ENCODE results near the gene SPTBN2.
"Not testable (repeated sequence)": the region's sequence is repeated elsewhere in the genome, so short reads cannot be mapped to it uniquely, and the experiment has no call there.

Gene SPTBN2

DNA sequence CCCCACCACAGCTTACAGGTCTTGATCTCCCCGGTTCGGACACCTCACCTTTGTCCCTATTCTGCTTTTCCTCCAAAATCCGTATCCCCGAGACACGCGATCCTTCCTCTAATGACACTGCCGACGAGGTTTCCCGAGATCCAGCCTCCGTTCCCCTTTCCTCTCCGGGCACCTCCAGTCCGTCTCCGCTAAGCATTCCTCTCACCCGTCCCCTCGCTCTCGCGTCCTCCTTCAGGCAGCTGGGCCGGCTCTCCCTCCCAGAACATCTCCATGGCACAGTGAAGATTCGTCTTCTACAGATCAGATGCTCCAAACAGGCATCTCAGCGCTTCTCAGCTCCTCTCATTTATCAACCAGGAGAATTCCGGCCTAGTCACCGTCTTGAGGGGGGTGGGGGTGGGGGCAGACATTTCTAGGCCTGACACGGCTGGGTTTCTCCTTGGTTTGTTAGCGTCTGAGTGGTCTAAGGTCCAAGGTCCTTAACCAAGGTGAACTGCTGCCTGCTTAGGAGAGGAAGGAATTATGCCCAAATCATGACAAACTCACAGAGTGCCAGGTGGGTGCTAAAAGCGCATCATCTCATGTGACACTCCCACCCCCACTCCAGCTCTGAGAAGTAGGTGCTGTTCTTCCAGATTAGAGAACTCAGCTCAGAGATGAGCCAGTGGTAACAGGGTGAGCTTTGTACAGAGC lies at the start of gene SPTBN2:
Gene SPTBN2 (minus strand): TSS at position 524 of the 693 bp plus-strand sequence. CDS start 7,976 bp downstream, outside the sequence.
- no peak for DNase-seq

DNA sequence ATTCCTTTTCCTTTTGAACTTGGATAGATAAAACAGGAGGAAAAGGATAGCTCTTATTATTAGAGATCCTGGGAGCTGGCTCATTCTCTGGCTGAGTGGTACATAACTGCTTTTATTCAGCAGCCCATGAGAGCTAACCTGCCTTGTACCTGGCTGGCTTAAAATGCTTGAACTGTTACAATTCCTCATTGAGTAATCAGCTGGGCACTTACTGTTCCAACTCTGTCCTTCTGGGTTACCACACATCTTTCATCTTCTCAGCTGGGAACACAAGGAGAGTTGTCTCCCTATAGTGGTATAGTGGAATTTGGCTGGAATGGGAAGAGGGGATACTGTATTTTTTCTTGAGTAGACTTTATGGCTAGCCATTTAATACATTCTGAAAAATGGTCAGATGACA lies 39.8 kb upstream of the SPTBN2 start:
- DNase-seq = no peak

DNA sequence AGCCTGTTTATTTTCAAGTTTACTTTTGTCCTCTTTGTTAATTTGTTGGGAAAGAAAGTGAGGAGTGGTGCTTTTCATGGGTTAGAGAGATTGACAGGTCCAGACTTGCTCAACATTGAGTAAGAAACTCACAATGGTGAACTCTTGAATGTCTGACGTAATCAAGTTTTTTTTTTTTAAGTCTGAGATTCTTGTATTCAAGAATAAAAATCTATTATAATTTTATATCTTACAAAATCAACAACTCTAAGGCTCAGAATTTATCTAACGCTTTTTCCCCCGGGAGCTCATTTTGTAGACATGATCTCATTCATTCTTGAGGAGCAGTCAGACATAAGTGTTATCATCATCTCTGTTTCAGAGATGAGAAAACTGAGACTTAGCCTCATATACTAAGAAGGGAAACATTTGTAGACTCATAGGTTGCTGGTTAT lies 39.1 kb upstream of the SPTBN2 start:
- DNase-seq = peak in 1 of 2 donors; percentile 3

DNA sequence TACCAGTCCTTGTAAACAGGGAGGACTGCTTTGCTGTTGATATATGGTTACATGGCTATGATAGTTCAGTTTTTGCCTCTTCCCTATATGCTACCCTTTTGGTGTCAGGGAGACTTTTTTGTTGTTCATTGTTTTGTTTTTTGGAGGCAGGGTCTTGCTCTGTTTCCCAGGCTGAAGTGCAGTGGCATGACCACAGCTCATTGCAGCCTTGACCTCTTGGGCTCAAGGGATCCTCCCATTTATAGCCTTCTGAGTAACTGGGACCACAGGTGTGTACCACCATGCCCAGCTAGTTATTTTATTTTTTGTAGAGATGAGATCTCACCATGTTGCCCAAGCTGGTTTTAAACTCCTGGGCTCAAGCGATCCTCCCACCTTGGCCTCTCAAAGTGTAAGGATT lies 38.6 kb upstream of the SPTBN2 start:
- DNase-seq = no peak

DNA sequence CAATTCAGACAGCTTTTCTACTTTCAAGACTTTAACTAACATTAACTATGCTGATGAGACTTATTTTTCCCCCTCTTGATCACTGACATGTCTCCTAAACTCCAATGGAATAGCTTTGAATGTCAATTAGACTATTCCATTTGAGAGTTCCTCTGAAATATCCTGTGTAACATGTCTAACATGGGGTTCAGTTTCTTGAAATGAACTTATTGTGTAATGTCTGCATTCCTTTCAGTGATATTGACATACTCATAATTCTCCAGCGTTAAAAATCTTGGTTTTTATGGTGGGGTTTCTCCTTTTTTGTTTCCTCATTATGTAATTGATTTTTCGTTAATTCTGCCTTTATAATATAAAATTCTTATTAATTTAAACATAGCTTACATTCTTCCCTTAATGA lies 37.7 kb upstream of the SPTBN2 start:
- DNase-seq = no peak

DNA sequence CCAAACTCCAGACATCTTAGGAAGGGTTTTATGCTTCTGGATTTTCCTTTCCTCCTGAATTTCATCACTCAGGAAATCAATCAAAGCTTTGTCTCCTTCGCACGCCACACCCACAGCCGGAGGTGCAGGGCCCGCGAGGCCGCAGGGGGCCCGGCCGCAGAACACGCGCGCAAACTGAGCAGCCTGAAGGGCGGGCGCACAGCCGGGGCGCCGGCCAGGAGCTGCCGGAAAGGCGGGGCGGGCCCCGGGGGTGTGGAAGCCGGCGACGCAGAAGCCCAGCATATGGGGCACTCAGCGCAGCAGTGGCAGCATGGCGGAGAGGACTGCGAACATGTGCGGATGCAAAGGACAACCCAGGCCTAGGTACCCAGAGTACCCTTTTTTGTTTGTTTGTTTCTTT lies 33.1 kb upstream of the SPTBN2 start:
- DNase-seq = no peak

DNA sequence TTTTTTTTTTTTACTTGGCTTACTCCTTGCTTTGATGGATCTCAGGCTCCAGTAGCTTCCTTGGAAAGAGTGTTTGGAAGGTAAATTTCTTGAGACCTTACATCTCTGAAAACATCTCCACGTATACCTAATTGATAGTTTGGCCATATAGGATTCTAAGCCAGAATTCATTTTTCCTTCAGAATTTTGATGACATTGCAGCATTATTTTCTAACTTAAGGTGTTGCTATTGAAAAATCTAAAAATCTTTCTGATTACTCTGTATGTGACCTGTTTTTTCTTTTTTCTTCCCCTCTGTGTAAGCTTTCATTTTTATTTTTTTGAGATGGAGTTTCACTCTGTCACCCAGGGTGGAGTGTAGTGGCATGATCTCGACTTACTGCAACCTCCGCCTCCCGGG lies 23.1 kb upstream of the SPTBN2 start:
- DNase-seq = no peak

DNA sequence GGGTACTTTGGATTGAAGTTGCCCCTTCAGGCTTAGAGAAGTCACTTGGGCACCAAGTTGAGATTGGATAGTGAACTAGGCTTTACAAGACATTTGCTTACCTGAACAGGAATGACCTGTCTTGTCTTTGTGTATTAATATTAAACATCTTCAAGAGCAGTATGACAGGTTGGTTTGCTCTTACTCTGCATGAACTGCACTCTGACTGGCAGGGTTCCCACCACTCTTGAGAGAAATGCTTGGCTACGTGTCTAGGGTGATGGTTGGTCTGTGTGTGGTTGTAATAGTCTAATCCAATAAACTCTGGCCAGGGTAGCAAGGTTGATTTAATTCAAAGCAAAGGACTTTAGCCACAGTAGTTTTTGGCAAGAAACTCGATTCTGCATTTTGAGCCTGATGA lies 20.1 kb upstream of the SPTBN2 start:
- no peak for DNase-seq

DNA sequence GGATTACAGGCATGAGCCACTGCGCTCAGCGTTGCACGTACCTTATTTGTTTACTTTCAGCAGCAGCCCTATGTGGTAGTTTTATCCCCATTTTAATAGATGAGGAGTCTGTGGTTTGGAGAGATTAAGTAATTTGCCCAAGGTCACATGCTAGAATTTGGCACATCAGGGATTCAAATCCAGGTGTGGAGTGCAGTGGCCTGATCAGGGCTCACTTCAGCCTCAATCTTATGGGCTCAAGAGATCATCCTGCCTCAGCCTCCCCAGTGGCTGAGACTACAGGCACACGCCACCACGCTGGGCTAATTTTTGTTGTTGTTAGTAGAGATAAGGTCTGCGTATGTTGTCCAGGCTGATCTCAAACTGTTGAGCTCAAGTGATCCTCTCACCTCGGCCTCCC lies 18.5 kb upstream of the SPTBN2 start:
- no peak for DNase-seq

DNA sequence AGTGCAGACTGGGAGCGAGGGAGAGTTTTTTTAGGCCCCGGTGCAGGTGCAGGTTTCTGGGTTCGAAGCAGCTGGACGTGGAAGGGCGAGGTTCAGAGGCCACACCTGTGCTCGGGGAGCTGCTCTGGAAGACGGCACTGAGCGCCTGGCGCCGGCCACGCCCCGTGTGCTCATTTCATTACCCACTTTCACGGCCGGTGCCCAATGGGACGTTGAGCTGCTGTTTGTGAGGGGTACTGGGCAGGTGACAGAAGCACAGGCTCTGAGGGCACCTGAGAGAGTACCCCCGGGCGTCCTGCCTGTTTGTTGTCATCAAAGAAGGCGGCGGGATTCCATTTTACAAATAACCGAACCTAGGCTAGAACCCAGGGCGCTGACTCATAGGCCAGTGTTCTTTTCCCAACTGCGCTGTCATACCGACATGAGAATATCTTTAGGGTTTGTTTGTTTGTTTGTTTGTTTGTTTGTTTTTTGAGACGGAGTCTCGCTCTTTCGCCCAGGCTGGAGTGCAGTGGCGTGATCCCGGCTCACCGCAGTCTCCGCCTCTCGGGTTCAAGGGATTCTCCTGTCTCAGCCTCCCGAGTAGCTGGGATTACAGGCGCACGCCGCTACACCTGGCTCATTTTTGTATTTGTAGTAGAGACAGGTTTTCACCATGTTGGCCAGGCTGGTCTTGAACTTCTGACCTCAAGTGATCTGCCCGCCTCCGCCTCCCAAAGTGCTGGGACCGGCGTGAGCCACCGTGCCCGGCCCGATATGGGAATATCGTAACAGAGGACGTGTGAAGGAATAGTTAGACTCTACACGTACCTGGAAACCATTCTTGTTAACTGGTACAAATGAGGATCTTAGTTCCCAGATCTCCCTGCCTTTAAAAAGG lies 16.6 kb upstream of the SPTBN2 start:
- DNase-seq = no peak

DNA sequence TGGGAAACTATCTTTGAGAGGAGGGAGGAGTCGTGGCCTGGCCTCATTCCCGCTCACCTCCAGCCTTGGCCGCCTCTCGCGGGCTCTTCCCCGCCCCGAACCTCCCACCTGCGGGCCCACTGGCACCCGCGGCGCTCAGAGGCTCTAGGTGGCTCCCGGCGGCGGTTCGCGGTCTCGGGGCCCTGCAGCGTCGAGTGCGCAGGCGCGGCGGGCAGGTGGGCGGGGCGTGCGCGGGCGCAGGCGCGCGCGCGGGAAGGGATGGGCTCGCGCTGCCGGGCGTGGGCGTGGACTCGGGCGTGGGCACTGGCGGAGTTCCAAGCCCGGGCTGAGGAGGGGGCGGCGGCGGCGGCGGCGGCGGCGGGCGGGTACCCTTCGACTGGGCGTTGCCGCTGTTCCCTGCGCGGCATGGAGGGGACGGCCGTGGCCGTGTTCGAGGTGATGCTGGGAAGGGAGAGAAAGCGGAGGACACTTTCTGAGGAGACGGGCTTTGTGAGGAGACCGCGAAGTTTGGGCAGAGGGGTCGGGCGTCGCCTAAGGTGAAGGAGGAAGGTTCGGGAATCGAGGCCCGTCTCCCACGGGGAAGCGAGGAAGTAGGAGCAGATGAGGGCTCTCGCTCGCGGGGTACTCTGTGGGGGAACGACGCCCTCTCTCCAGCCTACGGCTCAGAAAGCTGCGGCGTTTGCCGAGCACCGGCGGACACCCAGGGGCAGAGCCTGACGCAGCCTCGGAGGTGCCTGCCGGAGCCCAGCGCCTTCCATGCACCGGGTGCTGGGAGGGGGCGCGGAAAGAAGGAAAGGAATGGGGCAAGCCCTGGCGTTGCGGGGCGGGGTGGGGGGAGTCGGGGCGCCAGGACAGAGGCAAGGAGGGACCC lies 15.7 kb upstream of the SPTBN2 start:
- peak; percentile 55 to 84 for DNase-seq

DNA sequence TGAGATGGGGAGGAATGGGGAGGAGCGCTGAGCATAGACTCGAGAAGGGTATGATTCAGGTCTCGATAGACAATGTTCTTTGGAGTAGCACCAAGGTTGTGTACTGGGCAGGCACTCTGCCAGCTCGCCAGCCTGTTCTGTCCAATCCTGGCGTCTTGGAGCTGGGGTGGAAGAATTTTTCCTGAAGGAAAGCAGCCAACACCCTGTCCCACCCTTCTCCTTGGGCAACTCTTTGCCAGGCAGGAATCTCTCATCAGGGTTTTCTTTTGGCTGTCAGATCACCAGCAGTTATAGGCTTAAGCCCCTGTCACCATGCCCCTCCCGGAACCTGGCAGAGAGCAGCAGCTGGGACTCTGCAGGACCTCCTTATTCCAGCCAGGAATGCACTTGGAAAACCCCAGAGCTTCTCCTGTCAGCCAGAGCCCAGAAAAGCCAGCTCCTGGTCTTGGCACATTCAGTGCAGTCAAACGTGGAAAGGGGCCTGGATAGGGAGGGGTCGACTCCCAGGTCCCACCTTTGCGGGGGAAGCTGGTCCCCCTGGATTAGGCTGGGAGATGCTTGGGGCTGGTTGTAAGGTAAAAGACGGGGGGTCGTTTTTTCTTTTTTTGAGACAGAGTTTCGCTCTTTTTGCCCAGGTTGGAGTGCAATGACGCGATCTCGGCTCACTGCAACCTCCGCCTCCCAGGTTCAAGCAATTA lies 14.4 kb upstream of the SPTBN2 start:
- no peak for DNase-seq

DNA sequence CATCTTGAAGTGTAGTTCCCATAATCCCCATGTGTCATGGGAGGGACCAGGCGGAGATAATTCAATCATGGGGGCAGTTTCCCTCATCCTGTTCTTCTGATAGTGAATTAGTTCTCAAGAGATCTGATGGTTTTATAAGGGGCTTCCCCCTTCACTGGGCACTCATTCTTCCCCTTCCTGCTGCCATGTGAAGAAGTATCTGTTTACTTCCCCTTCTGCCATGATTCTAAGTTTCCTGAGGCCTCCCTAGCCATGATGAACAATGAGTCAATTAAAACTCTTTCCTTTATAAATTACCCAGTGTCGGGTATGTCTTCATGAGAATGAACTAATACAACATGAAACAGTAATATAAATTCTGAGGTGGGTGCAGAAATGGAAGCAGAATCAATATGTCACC lies 12.1 kb upstream of the SPTBN2 start:
- peak in 1 of 2 donors; percentile 28 for DNase-seq

DNA sequence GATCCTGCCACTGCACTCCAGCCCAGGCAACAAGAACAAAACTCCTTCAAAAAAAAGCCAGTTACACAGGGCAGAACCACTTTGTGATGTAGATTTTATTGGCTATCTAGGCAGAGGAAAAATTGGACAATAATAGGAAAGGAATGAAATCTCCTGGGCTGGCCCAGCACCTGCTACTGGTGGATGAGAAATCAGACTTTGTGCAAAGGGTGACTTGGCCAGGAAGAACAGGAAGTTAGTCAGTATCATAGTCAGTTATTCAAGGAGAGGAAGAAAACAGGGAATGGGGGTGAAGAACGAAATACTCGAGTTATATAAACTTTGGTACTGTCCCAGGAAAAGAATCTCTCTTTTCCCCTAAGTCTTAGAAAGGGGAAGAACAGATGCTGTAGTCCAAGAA lies 11.0 kb upstream of the SPTBN2 start:
- DNase-seq = no peak

DNA sequence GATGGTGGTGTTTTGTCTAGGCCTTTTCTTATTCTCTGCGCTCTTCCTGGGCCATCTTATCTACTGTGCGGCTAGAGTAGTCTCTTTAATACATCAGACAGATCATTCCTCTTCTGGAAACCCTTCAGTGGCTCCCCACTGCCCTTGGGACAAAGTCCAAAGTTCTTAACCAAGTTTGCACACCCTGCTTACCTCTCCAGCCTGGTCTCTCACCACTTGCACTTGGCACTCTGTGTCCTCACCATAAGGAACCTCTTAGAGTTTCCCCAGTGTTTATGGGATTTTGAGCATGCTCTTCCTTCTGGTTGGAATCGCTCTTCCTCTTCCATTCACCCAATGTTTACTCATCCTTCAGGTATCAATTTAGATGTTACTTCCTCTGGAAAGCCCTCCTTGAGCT lies 5.2 kb upstream of the SPTBN2 start:
- DNase-seq = no peak

DNA sequence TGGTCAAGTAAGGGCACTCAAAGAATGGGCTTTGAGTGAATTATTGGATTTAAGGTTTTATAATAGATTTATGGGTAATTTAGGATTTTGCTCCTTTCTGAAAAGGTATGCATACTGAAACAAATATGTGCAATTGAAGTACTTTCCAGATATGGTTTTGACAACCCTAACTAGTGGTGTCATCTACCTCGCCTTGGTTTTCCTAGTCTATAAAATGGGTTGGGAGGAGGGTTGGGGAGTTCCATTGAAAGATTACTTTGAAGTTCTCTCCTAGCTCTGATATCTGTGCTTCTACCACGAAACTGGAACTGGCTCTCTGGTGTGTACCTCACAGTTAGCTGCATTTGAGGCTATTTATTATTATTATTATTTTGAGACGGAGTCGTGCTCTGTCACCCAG lies 431 bp upstream of the SPTBN2 start:
- no peak for DNase-seq

DNA sequence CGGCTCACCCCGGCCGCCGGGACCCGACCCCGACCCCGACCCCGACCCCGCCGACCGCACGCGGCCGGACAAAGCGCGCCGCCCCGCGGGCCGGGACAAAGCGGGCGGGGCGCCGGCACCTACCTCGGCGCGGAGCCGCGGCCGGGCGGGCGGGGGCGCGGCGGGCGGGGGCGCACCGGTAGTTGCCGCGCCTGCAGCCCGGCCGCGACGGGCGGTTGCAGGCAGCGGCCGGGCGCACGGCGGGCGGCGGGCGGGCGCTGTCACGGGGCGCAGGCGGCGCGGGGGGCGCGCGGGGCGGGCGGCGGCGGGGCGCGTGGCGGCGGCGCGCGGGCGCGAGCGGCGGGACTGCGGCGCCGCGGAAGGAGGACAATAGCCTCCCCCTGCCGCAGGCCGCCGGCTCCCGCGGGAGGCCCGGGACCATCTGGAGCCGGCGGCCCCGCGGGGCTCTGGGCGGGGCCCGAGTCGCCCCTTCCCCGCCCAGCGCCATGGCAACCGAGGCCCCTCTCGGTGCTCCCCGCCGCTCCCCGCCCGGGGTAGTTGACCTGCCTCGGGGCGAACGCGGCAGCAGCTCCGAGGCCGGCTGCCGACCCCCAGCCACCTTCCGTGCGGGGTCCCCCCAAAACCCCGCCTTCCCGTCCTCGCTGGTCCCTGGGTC lies 851 bp downstream of the SPTBN2 start:
- no peak for DNase-seq

DNA sequence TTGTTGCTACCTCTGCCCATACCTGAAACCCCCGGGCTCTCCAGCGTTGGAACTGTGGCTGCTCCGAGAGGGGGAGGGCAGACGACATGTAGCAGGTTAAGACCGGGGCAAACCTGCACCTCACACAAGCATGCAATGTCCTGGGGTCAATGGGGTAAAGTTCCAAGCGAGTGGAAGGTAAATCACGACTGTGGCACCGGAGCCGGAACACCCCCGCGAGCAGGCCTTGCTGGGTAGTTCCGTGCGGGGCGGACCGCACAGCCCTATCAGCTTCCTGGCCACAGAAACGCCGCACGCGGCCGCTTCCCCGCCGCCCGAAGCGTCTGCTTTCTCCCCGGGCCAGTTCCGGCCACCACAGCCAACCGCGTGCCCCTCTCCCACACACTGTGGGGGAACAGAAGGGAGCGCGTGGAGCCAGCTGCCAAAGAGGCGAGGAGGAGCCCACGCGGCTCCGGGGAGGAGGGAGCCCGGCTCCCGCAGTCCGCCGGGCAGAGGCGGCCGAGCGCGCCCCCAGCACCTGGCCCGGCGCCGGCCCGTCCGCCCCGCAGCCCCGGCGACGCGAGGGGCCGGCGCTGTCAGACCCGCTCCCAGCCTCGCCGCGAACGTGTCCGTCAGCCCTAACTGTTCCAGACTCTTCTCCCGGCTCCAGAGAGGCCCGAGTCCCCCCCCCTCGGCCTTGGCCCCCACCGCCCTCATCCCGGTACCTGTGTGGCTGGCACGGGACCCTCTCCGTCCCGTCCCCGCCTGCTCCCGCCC lies 1.6 kb downstream of the SPTBN2 start:
- peak; percentile 34 to 39 for DNase-seq

DNA sequence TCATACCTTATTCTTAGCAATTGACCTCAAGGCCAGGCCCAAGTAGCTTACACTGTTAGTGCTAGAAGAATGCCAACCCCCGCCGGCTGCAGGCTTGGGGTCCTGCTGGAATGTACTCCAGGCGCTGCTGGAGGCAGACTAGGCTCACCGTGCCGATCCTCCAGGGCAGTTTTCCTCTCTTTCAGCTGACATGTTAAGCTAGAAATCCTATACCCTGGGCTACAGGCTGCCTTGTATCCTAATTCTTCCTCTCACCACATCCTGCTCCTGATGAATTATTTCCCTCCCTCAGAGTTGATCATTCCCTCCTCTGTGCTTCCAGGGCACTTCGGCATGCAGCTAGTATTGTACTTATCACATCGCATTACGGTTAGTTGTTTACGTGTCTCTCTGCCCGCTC lies 3.4 kb downstream of the SPTBN2 start:
- no peak for DNase-seq

DNA sequence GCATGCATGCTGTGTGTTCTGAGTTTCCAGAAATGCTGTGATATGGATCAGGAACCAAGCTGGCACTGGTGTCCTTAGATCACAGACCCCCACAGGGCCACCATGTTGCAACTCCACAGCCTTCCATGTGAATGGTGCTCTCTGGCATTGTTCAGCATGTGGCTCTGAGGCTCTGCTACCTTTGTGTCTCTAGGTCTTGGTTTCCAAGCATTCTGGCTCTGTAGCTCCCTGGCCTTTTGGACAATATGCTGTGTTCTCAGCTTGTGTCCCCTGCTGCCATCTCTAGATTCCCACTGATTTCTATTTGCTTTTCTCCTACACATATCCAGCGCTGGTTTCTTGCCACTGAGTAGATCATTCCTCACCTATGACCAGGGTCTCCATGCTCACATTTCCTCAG lies 3.9 kb downstream of the SPTBN2 start:
- no peak for DNase-seq

DNA sequence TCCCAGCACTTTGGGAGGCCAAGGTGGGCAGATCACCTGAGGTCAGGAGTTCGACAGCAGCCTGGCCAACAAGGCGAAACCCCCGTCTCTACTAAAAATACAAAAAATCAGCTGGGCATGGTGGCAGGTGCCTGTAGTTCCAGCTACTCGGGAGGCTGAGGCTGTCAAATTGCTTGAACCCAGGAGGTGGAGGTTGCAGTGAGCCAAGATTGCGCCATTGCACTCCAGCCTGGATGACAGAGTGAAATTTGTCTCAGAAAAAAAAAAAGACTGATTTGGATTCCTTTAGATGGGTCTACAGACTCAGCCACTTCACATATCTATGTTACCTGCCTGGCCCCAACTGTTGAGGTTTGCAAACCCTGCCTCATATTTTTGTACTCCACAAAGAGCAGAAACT lies 4.8 kb downstream of the SPTBN2 start:
- not testable (repeated sequence) for DNase-seq
